Lung (tissue), 12 donors: ENCODE results near the gene BLOC1S1. TPM values are rescaled to one million over a fixed set of nuclear protein-coding genes. Genes with fewer than 3 reads are reported as not detected.

Source experiments
- ATAC-seq: fragments of 200-7000 bp; cut with Tn5 transposase; one replicate; pipeline ENCODE4 v1.9.1; 2020; ENCODE audit warnings: moderate number of reproducible peaks; ENCODE audit not compliant: insufficient read depth, low FRiP score
- DNase-seq, 3 donors: peaks; one replicate each; pipeline ENCODE4 v3.0.0-alpha.2; 2013 to 2017
- H3K27ac ChIP-seq, 2 donors: one replicate each; pipeline ENCODE4 v1.5.1; 2013; ENCODE audit warnings: mild to moderate bottlenecking in 2 of 2, moderate library complexity in 2 of 2, control low read depth in 1 of 2, inconsistent platforms in 1 of 2, low read depth in 1 of 2, low read length in 1 of 2
- H3K27me3 ChIP-seq, 3 donors: one replicate each; pipeline ENCODE4 v1.5.1; 2013; ENCODE audit warnings: low read length in 2 of 3; ENCODE audit not compliant: control insufficient read depth in 3 of 3, insufficient read depth in 3 of 3
- H3K36me3 ChIP-seq, 4 donors: one replicate each; pipeline ENCODE4 v1.5.1; 2013; ENCODE audit warnings: low read length in 4 of 4, mild to moderate bottlenecking in 1 of 4, moderate library complexity in 1 of 4; ENCODE audit not compliant: control insufficient read depth in 4 of 4, insufficient read depth in 4 of 4
- H3K4me1 ChIP-seq, 5 donors: one replicate each; pipeline ENCODE4 v1.5.1; 2013; ENCODE audit warnings: low read length in 5 of 5, mild to moderate bottlenecking in 2 of 5, moderate library complexity in 1 of 5; ENCODE audit not compliant: control insufficient read depth in 5 of 5, insufficient read depth in 5 of 5
- H3K4me3 ChIP-seq: one replicate; pipeline ENCODE4 v1.5.1; 2013; ENCODE audit warnings: mild to moderate bottlenecking, control low read depth, moderate library complexity
- H3K9ac ChIP-seq, 2 donors: one replicate each; pipeline ENCODE4 v1.5.1; 2013; ENCODE audit warnings: low read length in 2 of 2, control low read depth in 1 of 2; ENCODE audit not compliant: insufficient read depth in 1 of 2
- H3K9me3 ChIP-seq, 4 donors: one replicate each; pipeline ENCODE4 v1.5.1; 2013; ENCODE audit warnings: low read length in 3 of 4, mild to moderate bottlenecking in 1 of 4, moderate library complexity in 1 of 4; ENCODE audit not compliant: control insufficient read depth in 4 of 4, insufficient read depth in 3 of 4
- WGBS, 2 donors: extraction: QIAGEN DNeasy Blood & Tissue Kit; methylation state at CpG; one replicate each; pipeline ENCODE4 v1.1.7; 2013; 5-methylcytosine and 5-hydroxymethylcytosine counted together
- polyA plus RNA-seq, 2 donors: library from polyadenylated mRNA; stranded (reverse); fragments of 200-250 nt; gene quantifications; one replicate each; pipeline ENCODE4 v1.2.1, GENCODE V29; 2013
- total RNA-seq, 2 donors: library from RNA; depleted of rRNA in 1 of 2; stranded (reverse); fragments of >200 nt in 1 of 2; gene quantifications; one replicate each; pipeline ENCODE4 v1.2.1, GENCODE V29; 2014 to 2021
- TF ChIP-seq, protein P1 (sequence below): IDR thresholded peaks from 2 replicates; pipeline ENCODE4 v1.5.1; 2012; ENCODE audit warnings: mild to moderate bottlenecking; ENCODE audit errors: control extremely low read depth, extremely low read depth
- donor health status: control.
- donor health status: control.
- donor health status: Bipolar disorder and iron deficiency.
- donor health status: healthy.
- donor health status: DM: yes; HTN: yes; CAD: no.

BLOC1S1 gene
- total and polyA plus RNA-seq, 4 donors: 53.9 to 374 (median 242) TPM

DNA sequence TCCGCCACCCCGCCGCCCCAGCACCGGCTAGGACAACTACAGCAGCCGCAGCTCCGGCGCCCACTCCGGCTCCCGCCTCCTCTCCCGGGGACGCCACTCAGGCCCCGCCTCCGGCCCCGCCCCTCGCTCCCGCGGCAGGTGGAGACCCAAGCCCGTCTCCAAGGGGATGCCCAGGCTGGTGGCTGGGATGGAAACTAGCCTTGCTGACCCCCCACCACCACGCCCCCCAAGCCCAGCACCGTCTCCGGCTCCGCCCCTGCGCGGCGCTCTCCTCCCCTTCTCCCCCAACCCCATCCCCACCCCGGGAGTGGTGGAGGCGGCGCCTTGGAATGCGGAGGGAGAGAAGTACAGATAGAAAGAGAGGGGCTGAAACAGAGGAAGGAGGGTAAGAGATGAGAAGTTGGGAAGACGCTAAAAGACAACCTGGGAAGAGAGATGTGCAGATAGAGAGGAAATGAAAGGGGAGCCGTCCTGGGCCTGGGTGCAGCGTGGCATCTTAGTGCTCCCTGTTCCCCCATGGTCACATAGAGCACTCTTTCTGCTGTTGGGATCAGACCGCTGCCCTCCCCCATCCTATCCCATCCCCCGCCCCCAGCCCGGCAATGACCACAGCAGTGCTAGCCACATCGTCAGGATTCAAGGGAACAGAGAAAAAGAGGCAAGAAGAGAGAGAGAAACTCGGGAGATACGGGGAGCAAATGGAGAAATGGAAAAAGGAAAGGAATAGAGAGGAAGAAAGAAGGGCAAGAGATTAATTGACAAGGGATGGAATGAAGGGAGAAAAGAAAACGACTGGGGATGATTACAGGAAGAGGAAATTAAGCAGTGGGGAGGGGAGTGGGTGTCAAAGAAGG, 7.8 kb upstream of the BLOC1S1 start, which contains the start of gene ITGA7:
TSS of gene ITGA7 (minus strand) at position 64 of the 854 bp plus-strand sequence. CDS start 222 bp downstream, outside the sequence.
- no peak within 1 kb of the TSS for H3K9ac ChIP-seq
- peaks cover 0 to 9% (median 5%) of the 10 kb centered on the region in 3 donors for H3K27me3 ChIP-seq
- no peaks in the 10 kb centered on the region for H3K36me3 ChIP-seq
- H3K4me3 ChIP-seq: peak within 1 kb of the TSS; percentile 63
- ATAC-seq (peak; percentile 24), DNase-seq (peak in 2 of 3 donors; percentile 40 to 68)
- TF ChIP-seq, protein P1, sequence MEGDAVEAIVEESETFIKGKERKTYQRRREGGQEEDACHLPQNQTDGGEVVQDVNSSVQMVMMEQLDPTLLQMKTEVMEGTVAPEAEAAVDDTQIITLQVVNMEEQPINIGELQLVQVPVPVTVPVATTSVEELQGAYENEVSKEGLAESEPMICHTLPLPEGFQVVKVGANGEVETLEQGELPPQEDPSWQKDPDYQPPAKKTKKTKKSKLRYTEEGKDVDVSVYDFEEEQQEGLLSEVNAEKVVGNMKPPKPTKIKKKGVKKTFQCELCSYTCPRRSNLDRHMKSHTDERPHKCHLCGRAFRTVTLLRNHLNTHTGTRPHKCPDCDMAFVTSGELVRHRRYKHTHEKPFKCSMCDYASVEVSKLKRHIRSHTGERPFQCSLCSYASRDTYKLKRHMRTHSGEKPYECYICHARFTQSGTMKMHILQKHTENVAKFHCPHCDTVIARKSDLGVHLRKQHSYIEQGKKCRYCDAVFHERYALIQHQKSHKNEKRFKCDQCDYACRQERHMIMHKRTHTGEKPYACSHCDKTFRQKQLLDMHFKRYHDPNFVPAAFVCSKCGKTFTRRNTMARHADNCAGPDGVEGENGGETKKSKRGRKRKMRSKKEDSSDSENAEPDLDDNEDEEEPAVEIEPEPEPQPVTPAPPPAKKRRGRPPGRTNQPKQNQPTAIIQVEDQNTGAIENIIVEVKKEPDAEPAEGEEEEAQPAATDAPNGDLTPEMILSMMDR: no peak
- no peaks in the 10 kb centered on the region for H3K9me3 ChIP-seq
- 1% methylated on average over 25 to 39 of the region's 39 CpGs for WGBS, 2 donors
- peaks cover 0 to 55% (median 6%) of the 10 kb centered on the region in 5 donors for H3K4me1 ChIP-seq
- H3K27ac ChIP-seq: peak within 1 kb of the TSS in 1 of 2 donors; percentile 98

DNA sequence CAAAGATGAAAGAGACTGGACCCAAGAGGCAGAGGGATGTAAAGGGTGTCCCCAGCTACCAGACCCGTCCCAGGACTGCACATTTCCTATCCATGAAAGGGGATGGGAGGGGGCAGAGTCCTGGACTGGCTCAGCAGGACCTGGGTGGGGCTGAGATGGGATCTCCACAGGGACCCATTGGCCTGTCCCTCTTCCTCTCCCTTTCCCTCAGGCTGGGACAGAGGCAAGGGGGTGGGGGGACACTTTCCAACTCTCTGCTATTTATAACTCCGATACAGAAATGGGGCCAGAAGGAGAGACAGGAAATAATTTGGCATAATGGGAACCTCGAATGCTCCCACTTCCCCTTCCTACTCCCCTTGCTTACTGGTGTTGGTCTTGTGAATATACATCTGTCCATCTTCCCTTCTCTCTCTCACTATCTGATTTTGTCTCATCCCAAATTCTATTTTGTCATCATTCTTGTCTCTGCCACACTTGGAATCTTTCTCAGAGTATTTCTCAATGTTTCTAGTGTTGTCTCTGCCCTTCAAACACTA, 7.1 kb upstream of the BLOC1S1 start:
- H3K27ac ChIP-seq: peak overlapping the region in 1 of 2 donors; percentile 85
- TF ChIP-seq, protein P1: no peak
- DNase-seq: no peak
- H3K36me3 ChIP-seq: no peaks in the 10 kb centered on the region
- no peak overlapping the region for H3K9ac ChIP-seq
- H3K27me3 ChIP-seq: peaks cover 0 to 9% (median 5%) of the 10 kb centered on the region in 3 donors
- no peak for ATAC-seq
- H3K4me3 ChIP-seq: no peak overlapping the region
- H3K9me3 ChIP-seq: no peaks in the 10 kb centered on the region
- 0 to 11% methylated on average over 3 of the region's 3 CpGs for WGBS, 2 donors
- H3K4me1 ChIP-seq: peaks cover 0 to 53% (median 6%) of the 10 kb centered on the region in 5 donors

DNA sequence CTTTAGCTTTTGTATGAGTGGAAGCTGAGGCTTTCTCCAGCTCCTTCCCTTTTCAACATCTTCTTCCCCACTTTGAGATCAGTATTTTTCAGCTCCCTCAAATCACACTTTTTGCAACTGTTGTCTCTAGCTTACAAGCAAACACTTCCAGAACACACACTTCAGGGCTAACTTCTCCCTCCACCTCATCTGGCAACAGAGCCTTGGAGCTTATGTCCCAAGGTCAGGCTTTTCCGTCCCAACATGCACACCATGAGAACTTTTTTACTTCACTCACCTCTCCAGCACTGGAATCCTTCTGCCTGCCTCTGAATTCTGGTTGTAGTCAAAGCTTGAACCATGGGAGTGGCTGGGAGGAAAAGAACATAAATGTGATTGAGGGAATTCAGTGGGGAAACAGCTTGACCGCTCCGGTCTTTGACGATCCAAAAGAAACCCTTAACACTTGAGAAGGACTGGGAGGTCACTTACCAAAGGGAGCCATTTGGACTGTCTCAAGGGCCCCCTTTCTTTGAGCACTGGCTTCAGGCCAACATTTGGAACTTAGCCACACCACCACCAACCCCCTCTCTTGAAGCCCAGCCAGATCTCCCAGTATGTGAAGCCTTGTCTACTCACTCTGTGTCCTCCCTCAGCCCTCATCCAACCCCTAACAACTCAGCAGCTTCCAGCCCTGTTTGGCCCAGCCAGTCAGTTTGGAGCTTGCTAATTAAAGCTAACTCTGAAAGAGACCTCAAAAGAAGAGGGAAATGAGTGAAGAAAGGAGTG, 3.9 kb upstream of the BLOC1S1 start:
- TF ChIP-seq, protein P1: no peak
- WGBS, 2 donors: 66 to 73% methylated on average over 4 of the region's 4 CpGs
- peak overlapping the region in 1 of 2 donors; percentile 26 for H3K9ac ChIP-seq
- H3K4me1 ChIP-seq: peaks cover 3 to 44% (median 12%) of the 10 kb centered on the region in 5 donors
- H3K27ac ChIP-seq: peak overlapping the region; percentile 35 to 85
- H3K9me3 ChIP-seq: no peaks in the 10 kb centered on the region
- ATAC-seq (no peak), DNase-seq (peak; percentile 83 to 92 (median 88))
- no peak overlapping the region for H3K4me3 ChIP-seq
- H3K27me3 ChIP-seq: peaks cover 0 to 3% (median 3%) of the 10 kb centered on the region in 3 donors
- H3K36me3 ChIP-seq: no peaks in the 10 kb centered on the region
